Central memory CD4-positive, alpha-beta T cell (primary cell): ENCODE data around the gene BLCAP.

Experiments
- DNase-seq: peaks from one replicate; pipeline ENCODE4 v3.0.0; 2022

The BLCAP gene

DNA sequence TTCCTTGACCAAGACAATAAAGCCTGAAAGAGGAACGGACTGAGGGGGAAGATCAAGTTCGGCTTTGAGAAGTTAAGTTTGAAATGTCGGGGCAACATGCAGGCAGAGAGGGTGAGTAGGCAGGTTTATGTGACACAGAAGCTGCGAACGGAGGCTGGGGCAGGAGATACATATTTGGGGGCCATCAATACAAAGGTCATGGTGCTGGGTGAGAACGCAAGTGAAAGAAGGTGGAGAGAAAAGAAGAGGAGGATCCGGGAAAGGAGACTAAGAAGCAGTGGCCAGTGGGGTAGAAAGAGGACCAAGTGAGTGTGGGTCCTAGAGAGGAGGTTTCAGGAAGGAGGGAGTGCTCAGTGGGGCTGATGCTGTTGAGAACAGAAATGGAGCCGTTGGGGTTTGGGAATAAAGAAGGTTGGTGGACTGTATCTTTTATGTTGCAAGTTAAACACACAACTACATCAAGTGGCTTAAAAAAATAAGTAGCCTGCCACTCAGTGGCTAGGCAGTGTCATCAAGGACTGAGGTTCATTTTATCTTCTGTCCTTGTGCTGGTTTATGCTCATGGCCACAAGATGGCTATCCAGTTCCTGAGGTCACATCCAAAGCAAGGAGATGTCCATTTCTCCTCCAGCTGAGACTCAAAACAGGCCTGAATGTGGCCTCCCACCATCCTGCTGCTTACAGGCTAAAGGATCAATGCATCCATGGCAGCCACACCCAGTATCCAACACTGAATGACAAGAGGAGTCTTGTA, 1.7 kb upstream of the BLCAP start:
- DNase-seq: no peak

DNA sequence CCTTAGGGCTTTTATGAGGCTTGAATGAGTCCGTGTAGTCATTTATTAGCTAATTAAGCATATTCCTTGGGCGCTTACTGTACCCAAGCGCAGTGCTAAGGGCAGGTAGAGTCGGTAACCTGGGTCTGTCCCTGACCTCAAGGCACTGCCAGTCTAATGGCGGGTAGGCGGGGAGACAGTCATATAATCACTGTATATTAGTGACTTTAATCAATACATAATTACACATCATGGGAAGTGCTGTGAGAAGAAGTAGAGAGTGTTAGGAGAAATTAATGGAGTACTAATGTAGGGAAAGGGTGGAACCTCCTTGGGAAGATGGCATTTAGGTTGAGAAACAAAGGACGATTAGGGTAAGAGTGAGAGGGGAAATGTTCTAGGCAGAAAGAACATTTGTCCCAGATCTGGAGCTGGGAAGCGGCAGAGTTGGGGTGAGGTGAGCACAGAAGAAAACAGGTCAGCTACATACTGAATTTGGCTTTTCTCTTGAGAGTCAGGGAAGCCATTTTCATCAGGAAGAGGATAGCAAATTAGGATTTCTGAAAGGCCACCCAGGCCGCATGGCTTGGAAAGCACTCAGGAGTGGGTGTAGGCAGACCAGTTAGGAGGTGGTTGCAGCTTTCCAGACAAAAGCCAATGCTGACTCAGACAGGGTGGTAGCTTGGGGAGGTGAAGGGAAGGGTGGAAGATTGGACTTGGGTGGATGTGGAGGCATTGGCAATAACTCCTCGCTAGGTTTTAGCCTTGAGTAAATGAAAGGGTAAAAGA, 954 bp upstream of the BLCAP start:
- no peak for DNase-seq

DNA sequence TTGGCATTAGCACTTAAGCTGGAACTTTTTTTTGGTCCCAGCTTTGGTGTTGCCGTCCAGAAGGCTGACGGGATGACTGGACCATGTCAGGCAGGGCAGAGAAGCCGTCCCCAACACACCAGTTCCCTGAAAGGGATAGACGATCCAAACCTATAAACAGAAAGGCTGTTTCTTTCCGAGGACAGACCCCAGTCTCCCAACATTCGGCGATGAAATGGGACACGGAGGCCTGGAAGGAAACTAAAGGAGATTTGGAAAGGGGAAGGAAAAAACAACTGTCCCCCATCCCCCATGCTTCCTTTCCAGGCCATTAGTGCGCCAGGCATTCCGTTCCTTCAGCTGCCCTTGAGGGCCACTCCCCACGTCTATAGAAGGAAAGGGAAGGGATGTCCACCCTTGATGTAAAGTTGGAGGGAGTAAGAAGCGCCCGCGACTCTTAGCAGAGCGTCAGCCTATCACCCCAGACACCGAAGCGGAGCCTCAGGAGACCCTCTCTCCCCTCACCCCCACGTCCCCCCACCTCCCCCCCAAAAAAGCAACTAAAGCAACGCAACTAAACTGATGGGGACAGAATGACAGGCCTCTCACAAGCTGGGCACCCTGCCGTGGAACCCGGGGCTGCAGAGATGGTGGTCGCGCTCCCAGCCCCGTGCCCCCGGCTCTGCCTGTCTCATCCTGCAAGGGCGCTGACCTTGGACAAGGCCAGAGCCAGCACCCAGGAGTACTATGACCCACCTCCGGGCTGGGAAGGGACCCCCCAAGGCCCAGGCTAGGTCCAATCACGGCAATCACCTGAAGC, 638 bp downstream of the BLCAP start:
- no peak for DNase-seq

DNA sequence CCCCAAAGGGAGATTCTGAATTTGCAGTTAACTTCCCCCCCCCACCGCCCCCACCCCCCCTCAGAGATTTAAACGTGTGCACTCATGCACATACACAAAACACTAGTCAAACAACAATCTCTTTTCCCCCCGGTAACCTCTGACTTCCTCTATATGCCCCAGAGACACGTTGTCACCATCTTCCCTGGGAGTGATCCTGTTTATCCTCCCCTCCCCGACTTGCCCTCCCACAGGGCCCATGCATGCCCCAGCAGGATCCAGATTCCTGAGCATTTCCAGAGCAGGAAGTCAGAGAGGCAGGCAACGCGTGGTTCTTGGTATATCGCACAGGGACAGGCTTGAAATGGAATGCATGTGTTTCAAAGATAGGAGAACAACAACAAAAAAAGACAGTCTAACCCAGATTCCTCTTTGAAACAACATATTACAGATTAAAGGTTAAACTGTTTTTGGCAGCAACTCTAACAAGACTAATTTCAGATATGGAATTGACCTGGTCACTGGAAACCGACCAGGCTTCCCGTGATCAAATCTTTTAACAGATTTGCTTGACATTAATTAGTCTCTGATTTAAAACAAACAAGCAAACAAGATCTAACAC, 1.3 kb downstream of the BLCAP start:
- no peak for DNase-seq

DNA sequence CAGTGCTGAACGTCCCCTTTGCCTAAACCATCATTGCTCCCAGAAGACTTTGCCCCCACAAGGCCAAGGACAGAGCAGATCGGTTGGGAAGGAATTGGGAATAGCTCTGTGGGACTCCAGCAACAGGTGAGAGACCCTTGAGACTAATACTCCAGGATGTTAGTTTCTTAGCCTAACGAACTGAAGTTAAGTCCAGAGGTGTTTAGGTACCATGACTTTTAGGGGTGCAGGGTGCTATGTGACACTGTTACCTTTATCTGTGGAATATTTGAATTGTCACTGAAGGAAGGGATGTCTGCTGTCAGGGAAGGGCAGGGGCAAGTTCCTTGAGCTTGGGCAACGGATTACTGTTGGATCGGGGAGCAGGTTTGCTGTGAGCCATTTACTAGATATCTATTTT, 1.9 kb downstream of the BLCAP start:
- DNase-seq: no peak

DNA sequence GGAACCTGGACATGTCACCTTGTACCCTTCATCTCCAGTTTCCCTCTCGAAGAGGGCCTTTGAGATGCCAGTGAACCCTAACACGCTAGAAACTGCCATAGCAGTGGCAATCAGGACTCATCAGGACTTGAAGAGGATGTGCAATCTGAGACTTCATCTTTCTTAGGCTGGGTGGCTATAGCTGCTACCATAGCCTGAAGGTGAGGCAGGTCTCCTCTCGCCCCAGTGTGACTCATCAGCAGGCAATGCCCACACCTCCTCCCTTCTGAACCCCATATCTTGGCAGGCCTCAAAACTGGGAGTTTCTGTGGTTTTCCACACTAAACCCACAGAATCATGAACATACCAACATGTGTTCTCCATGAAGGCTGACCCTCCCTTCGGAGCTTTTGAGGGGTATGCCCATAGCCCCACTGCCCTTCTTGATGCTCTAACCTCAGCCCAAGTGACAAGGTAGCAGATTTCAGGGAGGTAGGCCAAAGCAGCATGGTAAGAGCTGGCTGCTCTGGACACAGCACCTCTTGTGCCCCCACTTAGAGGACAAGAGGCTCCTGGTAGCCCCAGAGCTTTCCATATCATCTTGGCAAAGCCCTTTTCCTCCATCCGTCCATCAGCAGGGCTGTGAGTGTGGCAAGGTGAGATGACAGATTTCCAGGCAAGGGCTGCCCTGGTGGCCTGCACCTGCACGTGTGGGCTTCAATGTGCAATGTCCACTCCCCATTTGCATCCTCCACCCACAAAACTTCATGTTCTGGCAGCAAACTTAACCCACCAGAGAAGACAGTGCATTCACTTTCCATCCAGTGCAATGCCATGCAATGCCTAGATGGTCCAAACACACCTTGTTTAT, 2.6 kb downstream of the BLCAP start:
- DNase-seq: no peak

DNA sequence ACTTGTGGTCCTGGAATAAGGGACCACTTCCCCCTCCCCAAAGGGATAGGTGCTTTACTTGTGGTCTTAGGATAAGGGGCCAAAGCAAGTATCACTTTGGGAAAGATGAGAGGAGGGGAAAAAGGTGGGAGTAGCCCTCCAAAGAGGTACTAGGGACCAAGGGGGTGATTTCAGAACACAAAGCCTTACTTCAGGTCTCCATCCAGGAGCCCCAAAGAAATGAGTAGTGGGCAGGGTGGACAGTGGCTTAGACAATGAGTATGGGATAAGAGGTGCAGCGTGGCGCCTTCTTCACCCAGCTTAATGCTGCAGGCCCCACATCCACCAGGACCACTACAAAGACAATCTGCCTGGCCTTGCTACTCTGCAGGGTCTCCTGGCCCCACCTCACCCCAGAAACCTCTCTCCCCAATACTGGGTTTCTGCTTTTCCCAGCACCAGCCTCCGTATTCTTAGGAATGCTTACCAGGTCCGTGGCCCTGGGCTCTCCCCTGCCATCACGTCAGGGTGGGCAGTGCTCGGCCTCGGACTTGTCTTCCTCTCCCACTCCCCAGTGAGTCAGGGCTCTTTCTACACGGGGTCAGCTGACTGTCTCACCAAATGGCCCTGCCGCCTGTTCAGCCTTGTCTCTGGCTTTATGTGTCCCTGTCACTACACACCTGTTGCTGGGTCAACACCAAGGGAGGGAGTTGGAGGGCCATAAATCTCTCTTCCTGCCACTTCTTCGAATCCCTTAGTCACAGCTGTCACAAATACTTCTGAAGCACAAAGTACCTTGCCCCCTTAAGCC, 3.6 kb downstream of the BLCAP start:
- no peak for DNase-seq

DNA sequence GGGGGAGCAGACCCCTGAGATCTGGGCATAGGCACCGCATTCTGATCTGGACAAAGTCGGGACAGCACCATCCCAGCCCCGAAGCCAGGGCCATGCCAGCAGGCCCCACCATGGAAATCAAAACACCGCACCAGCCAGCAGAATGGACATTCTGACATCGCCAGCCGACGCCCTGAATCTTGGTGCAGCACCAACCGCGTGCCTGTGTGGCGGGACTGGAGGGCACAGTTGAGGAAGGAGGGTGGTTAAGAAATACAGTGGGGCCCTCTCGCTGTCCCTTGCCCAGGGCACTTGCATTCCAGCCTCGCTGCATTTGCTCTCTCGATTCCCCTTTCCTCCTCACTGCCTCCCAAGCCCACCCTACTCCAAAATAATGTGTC, 4.7 kb downstream of the BLCAP start:
- DNase-seq: no peak

DNA sequence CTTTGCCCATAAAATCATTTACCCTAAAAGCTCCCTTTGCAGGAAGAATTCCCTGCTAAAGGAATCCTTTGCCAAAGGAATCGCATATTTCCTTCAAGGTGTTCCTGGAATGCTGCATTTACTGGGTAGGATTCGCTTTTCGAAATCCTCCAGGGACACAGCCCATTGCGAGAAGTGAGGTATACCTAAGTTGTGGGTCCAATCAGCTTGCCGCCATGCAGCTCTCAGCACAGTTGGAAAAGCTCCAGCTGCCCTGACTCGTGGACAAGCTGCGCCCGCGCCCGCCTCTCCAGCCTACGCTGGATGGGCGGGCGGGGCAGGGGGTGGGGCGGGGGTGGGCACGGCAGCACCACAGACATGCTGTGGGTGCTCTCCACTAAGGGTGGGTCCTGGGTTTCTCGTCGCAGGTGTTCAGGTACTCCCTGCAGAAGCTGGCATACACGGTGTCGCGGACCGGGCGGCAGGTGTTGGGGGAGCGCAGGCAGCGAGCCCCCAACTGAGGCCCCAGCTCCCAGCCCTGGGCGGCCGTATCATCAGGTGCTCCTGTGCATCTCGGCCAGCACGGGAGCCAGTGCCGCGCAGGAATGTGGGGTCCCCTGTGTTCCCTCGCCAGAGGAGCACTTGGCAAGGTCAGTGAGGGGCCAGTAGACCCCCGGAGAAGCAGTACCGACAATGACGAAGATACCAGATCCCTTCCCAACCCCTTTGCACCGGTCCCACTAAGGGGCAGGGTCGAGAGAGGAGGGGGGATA, 5.2 kb downstream of the BLCAP start:
- no peak for DNase-seq

DNA sequence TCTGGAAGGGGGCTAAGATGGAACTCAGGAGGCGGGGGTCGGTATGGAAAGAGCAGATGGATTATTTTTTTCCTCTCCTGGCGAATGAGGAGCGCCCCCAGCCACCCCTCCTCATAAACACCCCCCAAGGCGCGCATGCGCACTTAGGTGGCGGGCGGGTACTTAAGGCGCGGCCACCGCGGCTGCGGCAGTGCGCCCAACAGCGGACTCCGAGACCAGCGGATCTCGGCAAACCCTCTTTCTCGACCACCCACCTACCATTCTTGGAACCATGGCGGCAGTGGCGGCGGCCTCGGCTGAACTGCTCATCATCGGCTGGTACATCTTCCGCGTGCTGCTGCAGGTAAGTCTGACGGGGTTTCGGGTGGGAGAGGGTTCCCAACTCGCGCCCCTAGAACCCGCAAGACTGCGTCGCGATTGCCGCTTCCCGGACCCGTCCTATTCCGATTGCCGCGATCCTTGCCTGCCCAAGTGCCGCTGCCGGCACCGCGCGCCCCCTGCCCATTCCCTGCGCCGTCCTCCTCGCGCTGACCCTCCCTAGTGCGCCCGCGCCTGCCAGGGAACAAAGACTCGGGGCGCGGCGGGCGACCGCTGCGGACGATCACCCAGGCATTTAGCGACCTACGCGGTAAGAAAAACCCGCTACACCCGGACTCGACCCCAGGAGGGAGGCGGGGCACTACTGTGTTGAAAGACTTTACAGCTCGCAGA, 6.5 kb downstream of the BLCAP start, which contains the start of gene NNAT:
TSS of gene NNAT (plus strand) at position 190 of the 711 bp plus-strand sequence. CDS start at position 272, 82 bp downstream.
- DNase-seq: no peak

DNA sequence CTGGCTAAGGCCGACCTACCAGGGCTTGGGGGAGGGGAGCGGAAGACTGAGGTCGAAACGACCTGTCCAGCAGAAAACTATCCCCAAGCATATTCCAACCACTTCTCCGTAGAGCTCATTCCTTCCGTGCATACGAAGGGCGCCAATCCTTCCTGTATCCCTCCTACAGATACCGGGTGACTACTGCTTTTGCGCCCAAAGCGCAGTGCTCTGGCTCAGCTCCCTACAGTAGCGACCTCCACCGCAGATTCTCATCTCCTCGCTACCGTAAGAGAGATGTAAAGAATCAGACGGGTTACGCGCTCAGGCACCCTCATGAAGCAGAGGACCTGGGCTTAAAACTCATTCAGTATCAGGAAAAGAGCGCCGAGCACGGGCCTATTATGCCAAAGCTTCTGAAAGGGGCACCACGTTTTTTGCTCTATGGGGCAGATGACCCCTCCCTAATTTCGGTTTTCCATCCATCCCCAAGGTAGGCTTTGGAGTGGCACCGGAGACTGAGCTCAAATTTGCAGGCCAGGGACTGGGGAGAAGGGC, 7.2 kb downstream of the BLCAP start:
- DNase-seq: no peak

DNA sequence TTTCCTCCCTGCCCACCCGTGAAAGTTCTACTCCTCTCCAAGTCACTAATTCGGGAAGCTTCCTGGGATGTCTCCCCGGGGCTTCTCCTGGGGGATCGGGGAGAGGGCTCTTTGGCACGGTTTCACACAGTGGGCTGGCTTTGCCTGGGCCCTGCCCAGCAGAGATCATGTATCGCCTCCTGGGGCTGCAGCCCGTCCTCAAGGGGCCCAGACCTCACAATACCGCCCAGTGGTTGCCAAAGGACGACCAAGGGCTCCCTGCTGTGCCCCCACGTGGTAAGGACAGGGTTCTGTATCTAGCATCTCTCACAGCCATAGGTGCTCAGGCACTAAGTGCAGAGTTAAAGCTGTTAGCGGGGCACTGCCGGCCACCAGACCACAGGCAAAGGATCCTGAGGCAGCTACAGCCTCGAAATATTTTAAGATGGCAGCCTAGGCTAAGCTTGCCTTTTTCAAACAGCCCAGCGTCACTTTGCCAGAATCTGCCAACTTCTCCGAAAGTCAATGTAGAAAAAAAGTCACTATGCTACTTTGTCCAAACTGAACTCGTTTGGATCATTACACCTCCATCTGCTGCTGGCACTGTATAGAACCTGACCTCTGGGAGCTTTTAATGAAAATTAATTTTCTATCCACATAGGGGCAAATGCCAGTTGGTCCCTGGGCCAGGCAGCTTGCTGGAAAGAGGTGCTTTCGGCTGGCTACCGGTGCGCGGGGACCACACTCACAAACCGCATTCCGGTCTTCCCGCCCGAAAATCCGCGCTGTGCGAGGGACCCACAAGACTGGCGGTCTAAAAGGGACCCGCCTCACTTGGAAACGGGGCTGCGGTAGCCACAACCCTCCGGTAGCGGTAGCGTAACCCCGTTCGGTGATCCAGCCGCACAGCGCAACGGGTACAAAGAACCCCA, 7.9 kb downstream of the BLCAP start:
- DNase-seq: no peak

DNA sequence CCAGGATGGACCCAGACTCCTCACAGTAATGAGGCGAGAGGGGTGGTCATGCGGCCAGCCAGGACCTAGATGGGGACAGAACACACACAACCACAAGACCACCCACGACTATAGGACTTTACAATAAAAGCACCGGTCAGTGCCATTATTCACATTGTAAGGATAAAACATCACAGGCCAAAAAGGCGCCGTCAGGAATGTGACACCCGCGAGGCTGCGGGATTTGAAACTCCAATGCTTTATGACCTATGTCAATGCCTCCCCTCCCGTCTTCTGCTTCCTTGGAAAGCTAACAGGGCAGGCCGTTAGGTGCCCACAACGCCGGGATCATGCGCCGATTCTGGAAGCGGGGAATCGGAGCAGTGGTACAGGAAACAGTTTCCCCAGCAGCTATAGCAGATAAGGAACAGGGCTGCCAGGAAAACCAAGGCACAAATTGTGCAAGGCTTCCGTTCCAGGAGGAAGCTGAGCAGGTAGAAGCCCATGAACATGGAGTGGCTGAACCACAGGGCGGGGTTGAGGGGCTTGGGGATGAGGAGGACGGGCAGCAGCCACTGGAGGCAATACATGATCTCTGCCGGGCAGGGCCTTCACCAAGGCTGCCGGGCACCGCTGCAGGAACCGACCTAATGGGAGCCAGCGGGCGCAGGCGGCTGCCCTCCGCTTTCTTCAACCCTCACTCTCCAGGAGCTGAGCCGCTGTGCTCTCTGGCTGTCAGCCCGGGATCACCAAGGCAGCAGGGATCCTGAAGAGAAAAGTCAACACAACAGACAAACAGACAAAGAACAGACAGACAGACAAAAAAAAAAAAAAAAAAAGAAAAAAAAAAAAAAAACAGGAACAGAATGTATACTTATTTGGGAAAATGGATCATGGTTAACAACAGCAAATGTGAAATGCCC, 8.8 kb downstream of the BLCAP start:
- no peak for DNase-seq

DNA sequence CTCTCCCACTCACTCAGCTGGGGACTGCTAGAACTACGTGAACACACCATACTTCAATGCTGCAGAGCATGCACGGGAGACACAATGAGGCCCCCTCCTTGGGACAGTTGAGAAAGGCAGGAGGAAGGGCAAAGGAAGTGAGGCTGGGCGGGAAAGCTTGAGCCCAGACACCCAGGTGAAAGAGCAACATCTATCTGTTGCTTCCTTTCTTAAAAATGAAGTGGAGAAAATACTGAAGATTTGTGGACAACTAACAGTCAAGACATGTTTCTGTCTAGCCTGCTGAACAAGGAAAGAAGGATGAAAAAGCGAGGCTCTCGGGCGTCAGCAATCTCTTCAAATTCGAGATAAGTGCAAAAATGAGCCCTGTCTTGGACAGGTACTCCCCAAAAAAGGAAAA, 9.6 kb downstream of the BLCAP start:
- DNase-seq: no peak

DNA sequence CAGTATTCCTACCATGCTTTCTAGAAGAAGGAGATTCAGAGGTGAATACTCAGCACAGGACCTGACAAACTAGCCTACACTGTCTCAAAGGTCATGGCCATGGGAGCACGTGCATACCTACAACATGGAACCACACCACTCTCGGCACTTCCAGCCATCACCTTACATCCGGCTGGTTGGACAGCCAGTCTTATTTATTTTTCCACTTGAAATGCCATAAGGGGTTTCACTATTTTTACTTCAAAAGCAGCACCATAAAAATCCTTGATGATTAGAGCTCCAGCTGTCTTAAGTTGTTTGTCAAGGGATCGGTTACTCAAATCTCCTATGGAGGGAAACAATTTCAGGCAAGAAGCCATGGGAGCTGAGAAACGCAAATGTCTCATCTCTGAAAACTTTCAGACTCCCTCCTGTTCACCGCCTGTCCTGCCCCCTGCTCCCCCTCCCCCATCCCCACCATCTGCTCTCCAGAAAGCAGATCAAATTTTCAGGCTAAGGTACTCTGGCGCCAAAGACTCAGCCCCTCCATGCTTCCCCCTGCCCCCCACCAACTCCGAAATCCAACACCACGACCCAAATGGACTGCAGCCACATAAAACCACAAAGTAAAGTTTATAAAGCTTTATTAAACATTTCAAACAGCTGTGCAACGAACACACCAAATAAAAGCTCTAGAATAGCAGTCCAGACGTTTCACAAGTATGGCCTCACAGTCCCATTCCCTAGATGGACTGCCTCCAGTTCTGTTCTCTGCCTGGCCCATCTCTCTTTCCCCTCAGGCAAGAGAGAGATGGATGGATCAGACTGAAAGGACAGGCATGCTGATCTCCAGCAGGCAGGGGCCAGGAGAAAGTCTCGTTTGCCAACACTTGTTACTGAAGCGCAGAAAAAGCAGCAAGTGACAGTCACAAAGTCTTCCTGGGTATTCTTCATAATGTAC, 10.6 kb downstream of the BLCAP start:
- DNase-seq: no peak

DNA sequence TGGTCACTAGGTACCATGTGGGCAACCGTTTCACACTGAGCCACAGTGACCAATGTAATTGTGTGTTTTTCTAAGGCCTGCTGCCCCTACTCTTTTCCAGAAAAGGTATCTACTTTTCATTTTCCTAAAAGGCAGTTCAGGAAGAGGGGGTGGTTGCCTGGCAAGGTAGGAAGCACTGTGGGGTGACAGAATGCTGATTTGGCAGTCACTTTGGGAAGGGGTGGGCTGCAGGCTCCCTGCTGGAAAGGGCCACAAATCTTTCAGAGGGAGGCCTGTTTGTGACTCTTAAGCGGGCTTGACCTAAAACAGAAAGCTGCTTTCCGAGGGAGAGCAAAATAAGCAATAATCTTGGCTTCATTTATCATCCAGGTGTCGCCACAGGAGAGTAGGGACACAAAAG, 11.8 kb downstream of the BLCAP start:
- DNase-seq: no peak
